ENCODE results near the gene TOB2. TPM values are rescaled to one million over a fixed set of nuclear protein-coding genes. Genes with fewer than 3 reads are reported as not detected.

Gene TOB2
- total RNA-seq, result 11.2 and 15.1 TPM in 2 replicates

GRCh38 chr22:41446639-41447434, at the start of gene TOB2:
Gene TOB2, minus strand, starts transcription at chr22:41446801. Its CDS starts 9,456 bp downstream, at chr22:41437345.

GRCh38 chr22:41468381-41469217, 22.0 kb upstream of the TOB2 start, which contains the start of the genes ACO2 and PHF5A:
Gene ACO2, plus strand, starts transcription at chr22:41469117. Its CDS starts 30 bp downstream, at chr22:41469147.
Gene PHF5A, minus strand, starts transcription at chr22:41468692. Its CDS starts 39 bp downstream, at chr22:41468653.

Other genes starting within 250 kb of the TOB2 start
- gene L3MBTL2, start 241.5 kb downstream of the TOB2 start, total RNA-seq, result 16.9 and 20.3 TPM in 2 replicates
- gene CHADL, start 205.9 kb downstream of the TOB2 start, total RNA-seq, result 0.71 and 1.8 TPM in 2 replicates
- 44.9 and 45.9 TPM in 2 replicates for gene RANGAP1, start 160.6 kb downstream of the TOB2 start, total RNA-seq
- 57.3 and 58.1 TPM in 2 replicates for gene ZC3H7B, start 145.3 kb downstream of the TOB2 start, total RNA-seq
- gene TEF, start 64.9 kb downstream of the TOB2 start, total RNA-seq, result 7.7 and 9.9 TPM in 2 replicates
- gene PHF5A, start 21.9 kb upstream of the TOB2 start, total RNA-seq, result 55.2 and 60.6 TPM in 2 replicates
- gene ACO2, start 22.3 kb upstream of the TOB2 start, total RNA-seq, result 64.0 and 64.9 TPM in 2 replicates
- gene POLR3H, start 97.7 kb upstream of the TOB2 start, total RNA-seq, result 20.6 and 27.0 TPM in 2 replicates
- 3.0 and 5.4 TPM in 2 replicates for gene CSDC2, start 114.2 kb upstream of the TOB2 start, total RNA-seq
- 20.9 and 24.3 TPM in 2 replicates for gene PMM1, start 143.0 kb upstream of the TOB2 start, total RNA-seq
- 9.0 and 9.1 TPM in 2 replicates for gene DESI1, start 174.2 kb upstream of the TOB2 start, total RNA-seq
- 296 and 303 TPM in 2 replicates for gene XRCC6, start 174.5 kb upstream of the TOB2 start, total RNA-seq
- gene SNU13, start 242.1 kb upstream of the TOB2 start, total RNA-seq, result 75.3 and 75.5 TPM in 2 replicates

Data from smooth muscle cell of bladder (primary cell).